Measurements from ENCODE around the gene ARPP21. TPM values are rescaled to one million over a fixed set of nuclear protein-coding genes. Genes with fewer than 3 reads are reported as not detected.

The ARPP21 gene
- total RNA-seq, 1 donor = not detected

DNA sequence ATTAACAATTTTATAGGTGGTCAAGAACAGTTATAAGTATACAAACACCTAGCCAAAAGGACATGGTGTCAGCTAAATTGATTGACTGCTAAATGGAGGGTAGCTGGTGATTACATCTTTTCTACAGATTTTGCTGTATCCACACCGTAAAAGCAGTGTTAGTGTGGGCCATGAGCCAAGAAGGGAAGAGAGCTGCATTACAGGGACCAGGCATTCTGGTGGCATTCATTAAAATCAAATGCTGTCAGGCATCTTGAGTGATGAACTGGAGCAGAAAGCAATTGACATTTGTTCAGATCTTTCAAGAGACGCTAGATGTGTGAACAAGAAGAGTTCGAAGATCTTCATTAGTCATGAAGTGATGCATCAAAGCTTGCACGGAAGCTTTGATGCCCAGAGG is 177.9 kb downstream of the ARPP21 start:
- DNase-seq (ENCODE audit: insufficient read length, low spot score, missing footprints) = no peak
- Histone ChIP-seq H3K4me3 (ENCODE audit: insufficient read depth, low read length) (no peak overlapping the region), H4K20me1 (ENCODE audit: insufficient read depth, low read length) (no peaks in the 10 kb centered on the region), H3K36me3 (ENCODE audit: insufficient read depth, low read length) (no peaks in the 10 kb centered on the region), H3K79me2 (ENCODE audit: insufficient read depth, low read length) (no peaks in the 10 kb centered on the region), H3K4me2 (ENCODE audit: insufficient read depth, low read length) (no peak overlapping the region), H2AFZ (ENCODE audit: low read length) (no peak overlapping the region), H3K27ac (ENCODE audit: low read depth, low read length) (no peak overlapping the region), H3K27me3 (ENCODE audit: insufficient read depth, low read length) (no peaks in the 10 kb centered on the region), H3K9me3 (ENCODE audit: low read depth, low read length) (no peaks in the 10 kb centered on the region), H3K4me1 (ENCODE audit: insufficient read depth, low read length) (no peaks in the 10 kb centered on the region)
- TF ChIP-seq, protein P1, sequence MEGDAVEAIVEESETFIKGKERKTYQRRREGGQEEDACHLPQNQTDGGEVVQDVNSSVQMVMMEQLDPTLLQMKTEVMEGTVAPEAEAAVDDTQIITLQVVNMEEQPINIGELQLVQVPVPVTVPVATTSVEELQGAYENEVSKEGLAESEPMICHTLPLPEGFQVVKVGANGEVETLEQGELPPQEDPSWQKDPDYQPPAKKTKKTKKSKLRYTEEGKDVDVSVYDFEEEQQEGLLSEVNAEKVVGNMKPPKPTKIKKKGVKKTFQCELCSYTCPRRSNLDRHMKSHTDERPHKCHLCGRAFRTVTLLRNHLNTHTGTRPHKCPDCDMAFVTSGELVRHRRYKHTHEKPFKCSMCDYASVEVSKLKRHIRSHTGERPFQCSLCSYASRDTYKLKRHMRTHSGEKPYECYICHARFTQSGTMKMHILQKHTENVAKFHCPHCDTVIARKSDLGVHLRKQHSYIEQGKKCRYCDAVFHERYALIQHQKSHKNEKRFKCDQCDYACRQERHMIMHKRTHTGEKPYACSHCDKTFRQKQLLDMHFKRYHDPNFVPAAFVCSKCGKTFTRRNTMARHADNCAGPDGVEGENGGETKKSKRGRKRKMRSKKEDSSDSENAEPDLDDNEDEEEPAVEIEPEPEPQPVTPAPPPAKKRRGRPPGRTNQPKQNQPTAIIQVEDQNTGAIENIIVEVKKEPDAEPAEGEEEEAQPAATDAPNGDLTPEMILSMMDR (IDR thresholded peaks at IDR 0.05; ENCODE audit: extremely low read depth, low read depth, low read length) = no peak

DNA sequence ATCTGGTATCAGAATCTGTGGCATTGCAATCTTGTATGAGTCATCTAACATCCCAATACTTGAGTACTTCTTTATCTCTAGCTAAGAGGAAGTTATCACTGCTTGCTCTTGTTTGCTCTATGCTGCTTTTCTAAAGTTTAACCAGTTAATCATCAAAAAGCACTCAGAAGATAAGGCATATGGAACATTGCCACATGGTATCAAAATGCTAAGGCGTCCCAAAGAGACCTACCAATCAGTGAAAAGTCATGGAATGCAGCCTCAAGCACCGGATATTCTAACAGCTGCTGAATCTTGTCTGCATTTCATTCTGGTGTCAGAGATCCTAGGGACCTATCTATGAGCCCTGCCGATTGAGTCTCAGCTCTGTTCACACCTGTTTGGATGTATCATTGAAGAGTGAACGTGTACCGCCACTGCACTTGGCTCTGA is 192.8 kb downstream of the ARPP21 start:
- TF ChIP-seq, protein P1 (IDR thresholded peaks at IDR 0.05; ENCODE audit: extremely low read depth, low read depth, low read length) = no peak
- peak; percentile 62 for DNase-seq (ENCODE audit: insufficient read length, low spot score, missing footprints)
- H3K4me2 ChIP-seq (ENCODE audit: insufficient read depth, low read length) = no peak overlapping the region
- no peaks in the 10 kb centered on the region for H3K79me2 ChIP-seq (ENCODE audit: insufficient read depth, low read length)
- no peaks in the 10 kb centered on the region for H3K9me3 ChIP-seq (ENCODE audit: low read depth, low read length)
- H3K27ac ChIP-seq (ENCODE audit: low read depth, low read length) = no peak overlapping the region
- no peak overlapping the region for H2AFZ ChIP-seq (ENCODE audit: low read length)
- no peaks in the 10 kb centered on the region for H3K27me3 ChIP-seq (ENCODE audit: insufficient read depth, low read length)
- no peaks in the 10 kb centered on the region for H4K20me1 ChIP-seq (ENCODE audit: insufficient read depth, low read length)
- H3K36me3 ChIP-seq (ENCODE audit: insufficient read depth, low read length) = no peaks in the 10 kb centered on the region
- H3K4me1 ChIP-seq (ENCODE audit: insufficient read depth, low read length) = no peaks in the 10 kb centered on the region
- no peak overlapping the region for H3K4me3 ChIP-seq (ENCODE audit: insufficient read depth, low read length)

Small RNAs within 50 kb of the gene (small RNA-seq; reads per million reads assigned to genes)
- gene MIR128-2 = 11.7 reads per million, percentile 92 among the genes with 10 or more reads in this experiment
